ENCODE results near the gene LRRC7. TPM values are rescaled to one million over a fixed set of nuclear protein-coding genes. Genes with fewer than 3 reads are reported as not detected.

LRRC7 gene
- total RNA-seq, 1 experiment from 2014 or later = 0.14 TPM

- no peak overlapping the region for H3K27ac Mint-ChIP-seq (ENCODE audit: unreplicated experiment)
- no peaks in the 10 kb centered on the region for H3K36me3 Mint-ChIP-seq (ENCODE audit: insufficient read depth, unreplicated experiment)
- no peak for TF ChIP-seq CTCF (IDR thresholded peaks at IDR 0.05; ENCODE audit: unreplicated experiment)
- no peaks in the 10 kb centered on the region for H3K9me3 Mint-ChIP-seq (ENCODE audit: low read depth, unreplicated experiment)
- no peaks in the 10 kb centered on the region for H3K27me3 Mint-ChIP-seq (ENCODE audit: unreplicated experiment)
- no peak overlapping the region for H3K4me3 Mint-ChIP-seq (ENCODE audit: low read depth, unreplicated experiment)
- intact Hi-C loops (cut with micrococcal nuclease; ENCODE audit: unreplicated experiment) = loop anchor here (5.0 to 10.0 kb wide), 2 partner anchors 92 to 921 kb away; no protein-coding TSS in a partner anchor
- no peak for DNase-seq
- no peaks in the 10 kb centered on the region for H3K4me1 Mint-ChIP-seq (ENCODE audit: low read depth, unreplicated experiment)
- no TSS peak for BruUV-seq (replicated peaks)
- CTCF ChIA-PET = no interaction called here
These were observed 566.4 kb downstream of the LRRC7 start for GRCh38 chr1:70134148-70134547.

GRCh38 chr1:70140343-70140742, 572.6 kb downstream of the LRRC7 start:
- BruUV-seq (replicated peaks) = no TSS peak
- H3K4me1 Mint-ChIP-seq (ENCODE audit: low read depth, unreplicated experiment) = no peaks in the 10 kb centered on the region
- intact Hi-C loops (cut with micrococcal nuclease; ENCODE audit: unreplicated experiment) = no loop called here
- H3K27me3 Mint-ChIP-seq (ENCODE audit: unreplicated experiment) = no peaks in the 10 kb centered on the region
- H3K4me3 Mint-ChIP-seq (ENCODE audit: low read depth, unreplicated experiment) = no peak overlapping the region
- DNase-seq = no peak
- no peak for TF ChIP-seq CTCF (IDR thresholded peaks at IDR 0.05; ENCODE audit: unreplicated experiment)
- CTCF ChIA-PET = interaction anchor here (0.5 kb wide), 1 partner anchor 67 kb away, joined by 4 read pairs; no protein-coding TSS in a partner anchor
- H3K9me3 Mint-ChIP-seq (ENCODE audit: low read depth, unreplicated experiment) = no peaks in the 10 kb centered on the region
- no peaks in the 10 kb centered on the region for H3K36me3 Mint-ChIP-seq (ENCODE audit: insufficient read depth, unreplicated experiment)
- H3K27ac Mint-ChIP-seq (ENCODE audit: unreplicated experiment) = no peak overlapping the region

GRCh38 chr1:70140894-70141293, 573.2 kb downstream of the LRRC7 start:
- no peaks in the 10 kb centered on the region for H3K9me3 Mint-ChIP-seq (ENCODE audit: low read depth, unreplicated experiment)
- no peaks in the 10 kb centered on the region for H3K27me3 Mint-ChIP-seq (ENCODE audit: unreplicated experiment)
- H3K27ac Mint-ChIP-seq (ENCODE audit: unreplicated experiment) = no peak overlapping the region
- no peaks in the 10 kb centered on the region for H3K4me1 Mint-ChIP-seq (ENCODE audit: low read depth, unreplicated experiment)
- no peaks in the 10 kb centered on the region for H3K36me3 Mint-ChIP-seq (ENCODE audit: insufficient read depth, unreplicated experiment)
- no peak overlapping the region for H3K4me3 Mint-ChIP-seq (ENCODE audit: low read depth, unreplicated experiment)
- intact Hi-C loops (cut with micrococcal nuclease; ENCODE audit: unreplicated experiment) = no loop called here
- no TSS peak for BruUV-seq (replicated peaks)
- CTCF ChIA-PET = no interaction called here
- no peak for TF ChIP-seq CTCF (IDR thresholded peaks at IDR 0.05; ENCODE audit: unreplicated experiment)
- DNase-seq = no peak

GRCh38 chr1:70142075-70142474, 574.4 kb downstream of the LRRC7 start:
- intact Hi-C loops (cut with micrococcal nuclease; ENCODE audit: unreplicated experiment) = no loop called here
- no TSS peak for BruUV-seq (replicated peaks)
- TF ChIP-seq CTCF (IDR thresholded peaks at IDR 0.05; ENCODE audit: unreplicated experiment) = no peak
- CTCF ChIA-PET = no interaction called here
- no peaks in the 10 kb centered on the region for H3K36me3 Mint-ChIP-seq (ENCODE audit: insufficient read depth, unreplicated experiment)
- no peaks in the 10 kb centered on the region for H3K27me3 Mint-ChIP-seq (ENCODE audit: unreplicated experiment)
- H3K4me1 Mint-ChIP-seq (ENCODE audit: low read depth, unreplicated experiment) = no peaks in the 10 kb centered on the region
- H3K9me3 Mint-ChIP-seq (ENCODE audit: low read depth, unreplicated experiment) = no peaks in the 10 kb centered on the region
- no peak for DNase-seq
- no peak overlapping the region for H3K4me3 Mint-ChIP-seq (ENCODE audit: low read depth, unreplicated experiment)
- no peak overlapping the region for H3K27ac Mint-ChIP-seq (ENCODE audit: unreplicated experiment)
